ENCODE results near the gene TPX2.

- TF ChIP-seq CTCF (IDR thresholded peaks at IDR 0.05), result no peak
- peak; percentile 45 for TF ChIP-seq POLR2A (IDR thresholded peaks at IDR 0.05)
These were observed 18.3 kb upstream of the TPX2 start for GRCh38 chr20:31720486-31721407.
